ENCODE results near the gene FRMD8. TPM values are rescaled to one million over a fixed set of nuclear protein-coding genes. Genes with fewer than 3 reads are reported as not detected.

The FRMD8 gene
- total RNA-seq, 1 experiment from 2014 or later = 68.3 TPM

GRCh38 chr11:65382033-65382803 lies 4.2 kb upstream of the FRMD8 start, which contains the start of gene SLC25A45:
Gene SLC25A45, minus strand, starts transcription at chr11:65382646. Its CDS starts 695 bp downstream, at chr11:65381951.
- Histone ChIP-seq H3K9me3 (ENCODE audit: low read length) (no peaks in the 10 kb centered on the region), H4K20me1 (ENCODE audit: low read length) (no peaks in the 10 kb centered on the region), H3K4me3 (ENCODE audit: low read length) (peak within 1 kb of the TSS; percentile 55), H3F3A (ENCODE audit: low read length, unreplicated experiment) (peaks cover 13% of the 10 kb centered on the region), H3K27me3 (ENCODE audit: low read length) (no peaks in the 10 kb centered on the region), H3K27ac (ENCODE audit: low read length) (peak within 1 kb of the TSS; percentile 98), H3K9ac (ENCODE audit: low read length) (peak within 1 kb of the TSS; percentile 95), H3K4me2 (ENCODE audit: low read length) (peak within 1 kb of the TSS; percentile 79), H2AFZ (ENCODE audit: low read length) (peak within 1 kb of the TSS; percentile 7; the same call in 1 of the 2 replicates), H3K36me3 (ENCODE audit: low read depth, low read length) (no peaks in the 10 kb centered on the region), H3K9me2 (replicated peaks; ENCODE audit: low read length) (no peaks in the 10 kb centered on the region), H3K4me1 (ENCODE audit: insufficient read depth, low read length) (peaks cover 57% of the 10 kb centered on the region), H3K79me2 (ENCODE audit: low read length) (peaks cover 8% of the 10 kb centered on the region)
- TSS peak; percentile 23 for BruUV-seq (replicated peaks)
- ChIA-PET CTCF (interaction anchor here (0.6 to 0.8 kb wide), 4 partner anchors 11 to 125 kb away, joined by 3 to 5 read pairs (median 3); no protein-coding TSS in a partner anchor), POLR2A (ENCODE audit: unreplicated experiment) (interaction anchor here (0.6 to 1.5 kb wide), 6 partner anchors 35 to 126 kb away, joined by 3 to 18 read pairs (median 4); partner anchors contain the start of gene NEAT1)
- DNase-seq (peak; percentile 99), ATAC-seq (peak; percentile 78)
- TF ChIP-seq EZH2 (IDR thresholded peaks at IDR 0.05; ENCODE audit: low read length, unreplicated experiment) = no peak
- TF ChIP-seq CTCF (conservative IDR thresholded peaks at IDR 0.05; ENCODE audit: low read depth, low read length) = peak; percentile 82
- TF ChIP-seq EZH2phosphoT487 (IDR thresholded peaks at IDR 0.05; ENCODE audit: borderline replicate concordance, low read length) = peak; percentile 91
- intact Hi-C loops (cut with micrococcal nuclease) = loop anchor here (1.0 kb wide), 2 partner anchors 16 to 39 kb away; no protein-coding TSS in a partner anchor

GRCh38 chr11:65382804-65383368 lies 3.6 kb upstream of the FRMD8 start:
- Histone ChIP-seq H3F3A (ENCODE audit: low read length, unreplicated experiment) (peaks cover 13% of the 10 kb centered on the region), H3K9me3 (ENCODE audit: low read length) (no peaks in the 10 kb centered on the region), H3K27me3 (ENCODE audit: low read length) (no peaks in the 10 kb centered on the region), H3K9me2 (replicated peaks; ENCODE audit: low read length) (no peaks in the 10 kb centered on the region), H3K36me3 (ENCODE audit: low read depth, low read length) (no peaks in the 10 kb centered on the region), H3K4me3 (ENCODE audit: low read length) (peak overlapping the region; percentile 55), H3K4me2 (ENCODE audit: low read length) (peak overlapping the region; percentile 79), H3K9ac (ENCODE audit: low read length) (peak overlapping the region; percentile 95), H4K20me1 (ENCODE audit: low read length) (no peaks in the 10 kb centered on the region), H3K79me2 (ENCODE audit: low read length) (peaks cover 14% of the 10 kb centered on the region), H2AFZ (ENCODE audit: low read length) (no peak overlapping the region), H3K27ac (ENCODE audit: low read length) (peak overlapping the region; percentile 98), H3K4me1 (ENCODE audit: insufficient read depth, low read length) (peaks cover 63% of the 10 kb centered on the region)
- POLR2A ChIA-PET (ENCODE audit: unreplicated experiment) = interaction anchor here (0.6 to 1.5 kb wide), 6 partner anchors 33 to 125 kb away, joined by 3 to 5 read pairs (median 4); partner anchors contain the start of gene NEAT1
- ATAC-seq (no peak), DNase-seq (peak; percentile 95)
- TSS peak; percentile 60 for BruUV-seq (replicated peaks)
- CTCF ChIA-PET = no interaction called here
- TF ChIP-seq EZH2phosphoT487 (IDR thresholded peaks at IDR 0.05; ENCODE audit: borderline replicate concordance, low read length) (no peak), CTCF (conservative IDR thresholded peaks at IDR 0.05; ENCODE audit: low read depth, low read length) (no peak), EZH2 (IDR thresholded peaks at IDR 0.05; ENCODE audit: low read length, unreplicated experiment) (no peak)
- intact Hi-C loops (cut with micrococcal nuclease) = loop anchor here (1.0 kb wide), 2 partner anchors 17 to 38 kb away; no protein-coding TSS in a partner anchor
